HG03103 (cell line): Measurements from ENCODE around the gene LY6G5B.

ENCODE experiments used
- ATAC-seq: cut with Tn5 transposase; IDR thresholded peaks from one replicate; pipeline ENCODE4 v1.9.1; 2021; ENCODE audit warnings: low read depth; ENCODE audit not compliant: unreplicated experiment

LY6G5B gene

DNA sequence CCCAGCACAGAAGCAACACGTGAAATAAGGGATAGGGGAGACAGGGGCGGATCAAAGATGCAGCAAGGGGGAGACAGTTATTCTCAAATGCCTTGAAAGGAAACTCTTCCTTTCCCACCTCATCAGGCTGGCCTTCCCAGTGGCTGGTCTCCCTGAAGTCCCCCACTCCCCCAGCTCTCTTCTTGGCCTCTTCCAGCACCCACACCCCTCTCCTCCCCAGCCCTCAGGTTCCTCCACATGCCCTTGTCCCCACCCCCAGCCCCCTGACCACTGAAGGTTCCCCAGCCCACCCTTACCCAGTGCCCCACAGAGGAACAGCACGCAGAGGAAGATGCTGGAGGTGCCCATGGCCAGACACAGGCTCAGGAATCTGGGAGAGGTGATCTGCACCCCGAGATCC lies 43.7 kb downstream of the LY6G5B start:
- no peak for ATAC-seq

DNA sequence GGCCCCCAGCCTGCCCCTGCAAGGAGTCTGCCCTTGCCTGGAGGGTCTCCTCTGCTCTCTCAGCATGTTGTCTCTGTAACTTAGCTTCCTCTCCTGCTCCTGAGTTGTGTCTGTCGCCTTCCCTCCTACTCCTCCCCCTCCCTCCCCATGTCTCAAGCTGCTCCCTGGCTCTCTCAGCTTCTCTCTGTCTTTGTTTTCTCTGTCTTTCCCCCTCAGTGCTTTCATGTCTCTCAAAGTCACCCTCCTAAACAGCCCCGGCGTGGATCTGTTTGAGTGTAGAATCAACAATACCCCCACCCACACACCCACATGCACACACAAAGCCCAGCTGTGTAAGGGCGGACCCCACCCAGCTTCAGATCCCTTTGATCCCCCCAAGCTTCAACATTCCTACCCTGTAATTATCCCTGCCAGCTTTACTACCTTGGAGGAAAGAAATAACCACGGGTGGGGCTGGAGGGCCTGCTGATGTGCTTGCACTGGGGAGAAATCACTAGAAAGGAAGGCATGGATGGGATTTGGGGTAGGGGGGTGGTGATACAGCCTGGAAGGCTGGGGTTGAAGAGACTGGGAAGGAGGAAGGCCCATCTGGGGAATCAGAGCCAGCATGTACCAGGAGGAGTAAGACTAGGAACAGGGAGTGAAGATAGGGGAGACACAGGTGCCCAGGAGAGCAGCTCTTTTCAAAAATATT lies 44.4 kb downstream of the LY6G5B start:
- no peak for ATAC-seq

DNA sequence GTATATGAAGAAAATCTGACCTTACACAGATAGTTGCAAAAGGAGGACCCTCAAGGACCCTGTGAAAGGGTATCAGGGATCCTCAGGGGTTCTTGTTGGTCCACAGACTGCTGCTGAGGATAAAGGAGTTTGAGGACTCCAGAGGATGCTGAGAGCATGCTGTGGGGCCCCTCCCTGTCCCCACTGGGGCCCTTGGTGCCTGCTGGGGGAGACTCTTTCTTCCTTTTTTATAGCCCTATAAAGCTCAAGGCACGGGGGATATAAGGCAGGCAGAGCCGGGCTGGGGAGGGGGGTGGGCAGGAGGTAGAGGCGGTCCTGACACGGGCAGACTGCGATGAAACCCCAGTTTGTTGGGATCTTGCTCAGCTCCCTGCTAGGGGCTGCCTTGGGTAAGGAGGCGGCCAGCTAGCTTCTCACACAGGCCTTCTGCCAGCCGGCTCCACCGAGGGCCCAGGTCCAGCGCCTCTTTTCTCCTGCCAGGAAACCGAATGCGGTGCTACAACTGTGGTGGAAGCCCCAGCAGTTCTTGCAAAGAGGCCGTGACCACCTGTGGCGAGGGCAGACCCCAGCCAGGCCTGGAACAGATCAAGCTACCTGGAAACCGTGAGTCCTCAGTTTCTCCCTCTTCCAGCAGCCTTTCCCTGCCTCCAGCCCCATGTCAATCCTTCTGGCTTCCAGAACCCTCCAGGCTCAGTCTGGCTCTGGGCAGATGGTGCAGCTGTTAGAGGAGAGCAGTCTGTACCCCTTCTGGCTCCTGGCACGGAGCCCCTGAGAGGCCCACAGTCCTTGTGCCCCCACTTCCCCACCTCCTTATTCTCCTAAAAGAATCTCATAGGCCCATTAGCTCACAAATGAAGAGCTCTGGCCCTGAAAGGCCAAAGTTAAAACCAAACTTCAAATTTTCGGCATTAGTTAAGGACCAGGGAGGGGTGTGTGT lies 45.5 kb downstream of the LY6G5B start, which contains the start of gene LY6G6D:
Gene LY6G6D (plus strand): TSS at position 327 of the 937 bp plus-strand sequence. CDS start 8 bp downstream, at position 335.
- ATAC-seq = no peak

DNA sequence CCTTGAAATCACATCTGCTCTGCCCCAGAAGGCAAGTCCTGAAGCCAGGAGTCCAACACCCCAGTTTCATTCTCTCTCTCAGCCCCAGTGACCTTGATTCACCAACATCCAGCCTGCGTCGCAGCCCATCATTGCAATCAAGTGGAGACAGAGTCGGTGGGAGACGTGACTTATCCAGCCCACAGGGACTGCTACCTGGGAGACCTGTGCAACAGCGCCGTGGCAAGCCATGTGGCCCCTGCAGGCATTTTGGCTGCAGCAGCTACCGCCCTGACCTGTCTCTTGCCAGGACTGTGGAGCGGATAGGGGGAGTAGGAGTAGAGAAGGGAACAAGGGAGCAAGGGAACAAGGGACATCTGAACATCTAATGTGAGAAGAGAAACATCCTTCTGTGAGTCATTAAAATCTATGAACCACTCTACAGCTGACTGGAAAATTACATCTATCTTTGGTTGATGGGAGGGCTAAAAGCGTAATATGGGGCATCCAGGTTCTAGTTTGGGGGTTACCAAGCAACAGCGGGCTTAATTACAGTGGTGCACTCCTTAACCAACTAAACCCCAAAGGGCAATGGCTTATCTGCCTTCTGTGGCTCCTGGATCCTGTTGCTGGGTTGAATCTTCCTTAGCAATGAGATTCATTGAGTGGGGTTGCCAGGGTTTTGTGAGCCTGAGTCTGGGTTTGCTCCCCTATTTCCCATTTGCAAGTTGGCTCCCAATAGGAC lies 47.9 kb downstream of the LY6G5B start:
- no peak for ATAC-seq

DNA sequence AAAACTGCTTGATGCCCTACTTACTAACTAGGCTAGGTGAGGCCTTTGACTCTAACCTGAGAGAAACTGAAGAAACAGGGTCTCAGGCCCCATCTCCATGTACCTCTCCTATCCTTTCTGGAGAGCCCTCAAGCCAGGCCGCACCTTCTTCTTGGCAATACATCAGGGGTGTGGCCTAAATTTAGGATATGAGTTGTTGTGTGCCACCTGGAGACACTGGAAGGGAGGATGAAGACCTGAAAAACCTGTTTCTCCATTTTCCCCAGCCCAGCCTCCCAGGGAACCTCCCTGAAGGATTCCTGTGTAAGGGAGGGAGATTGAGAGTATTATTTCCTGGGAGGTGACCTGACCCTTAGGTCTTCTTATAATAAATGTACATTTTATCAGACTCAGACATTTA lies 48.5 kb downstream of the LY6G5B start:
- ATAC-seq = no peak

DNA sequence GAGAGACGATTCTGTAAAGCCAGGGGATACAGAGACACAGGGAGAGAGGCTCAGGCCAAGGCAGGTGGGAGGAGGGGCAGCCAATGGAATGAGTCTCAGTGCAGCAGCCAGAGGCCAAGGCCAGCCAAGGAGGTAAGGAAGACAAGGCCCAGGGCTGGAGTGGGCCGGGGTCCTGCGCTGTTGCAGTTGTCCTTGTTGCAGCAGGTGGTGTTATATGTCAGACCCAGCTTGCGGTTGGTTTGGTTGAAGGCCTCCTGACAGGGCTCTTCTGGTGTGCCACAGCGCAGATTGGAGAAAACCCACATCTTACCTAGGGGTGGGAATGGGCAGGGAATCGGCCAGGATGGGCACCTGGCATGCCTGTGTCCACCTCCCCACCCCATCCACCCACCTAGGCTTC lies 49.2 kb downstream of the LY6G5B start:
- no peak for ATAC-seq

DNA sequence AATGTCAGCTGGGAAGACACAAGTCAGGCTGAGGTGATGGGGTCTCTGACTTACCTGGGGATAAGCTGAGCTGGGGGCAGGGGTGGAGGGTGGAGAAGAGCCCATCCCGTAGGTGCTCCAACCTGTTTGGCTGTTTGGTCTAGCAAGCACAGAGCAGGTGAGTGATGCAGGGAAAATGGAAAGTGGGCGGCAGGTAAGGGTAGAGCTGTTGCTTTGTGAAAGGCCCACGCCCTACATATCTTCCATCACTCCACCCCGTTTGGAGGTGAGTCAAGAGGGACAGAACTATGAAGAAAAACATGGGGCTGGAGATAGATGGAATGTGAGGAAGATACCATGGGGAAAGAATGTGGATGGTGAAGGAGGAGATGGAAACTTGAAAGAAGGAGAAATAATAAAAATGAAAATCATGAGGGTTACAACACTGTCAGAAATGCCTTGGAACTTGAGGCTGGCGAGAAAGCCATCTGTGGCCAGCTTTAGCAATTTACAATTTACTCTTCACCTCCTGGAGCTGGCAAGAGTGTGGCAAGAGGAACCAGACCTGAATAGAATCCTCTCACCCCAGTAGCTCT lies 50.5 kb downstream of the LY6G5B start:
- ATAC-seq = no peak

DNA sequence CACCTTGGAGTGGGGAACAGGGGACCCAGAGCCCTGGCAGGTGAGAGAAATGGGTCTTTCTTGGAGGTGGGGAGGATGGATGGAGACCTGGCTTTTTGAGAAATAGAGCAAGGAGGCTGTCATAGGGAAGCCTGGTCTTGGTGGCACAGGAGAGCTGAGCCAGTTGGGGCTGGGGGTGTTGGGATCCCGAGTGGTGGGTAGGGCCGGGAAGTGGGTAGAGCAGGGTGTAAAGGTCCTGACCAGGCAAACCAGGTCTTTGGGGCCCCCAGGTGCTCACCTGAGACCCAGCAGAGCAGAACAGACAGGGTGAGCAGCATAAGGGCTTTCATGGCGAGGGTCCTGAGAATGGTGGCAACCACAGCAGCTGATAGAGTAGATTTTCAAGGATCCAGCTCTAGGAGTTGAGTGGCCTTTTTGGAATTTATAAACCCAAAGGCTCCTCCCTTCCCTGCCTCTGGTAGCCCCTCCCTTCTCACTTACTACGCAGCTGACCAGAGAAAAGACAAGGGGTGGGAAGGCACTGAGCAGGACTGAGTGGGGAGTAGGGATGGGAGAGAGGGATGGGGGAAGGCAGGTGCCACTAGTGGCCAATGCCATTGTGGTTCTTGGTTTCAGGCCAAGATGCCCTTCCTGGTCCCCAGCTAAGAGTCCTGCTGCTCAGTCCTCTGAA lies 51.7 kb downstream of the LY6G5B start, which contains the start of gene LY6G6C:
Gene LY6G6C (minus strand): TSS at position 396 of the 670 bp plus-strand sequence. CDS start 67 bp downstream, at position 329.
- no peak for ATAC-seq

DNA sequence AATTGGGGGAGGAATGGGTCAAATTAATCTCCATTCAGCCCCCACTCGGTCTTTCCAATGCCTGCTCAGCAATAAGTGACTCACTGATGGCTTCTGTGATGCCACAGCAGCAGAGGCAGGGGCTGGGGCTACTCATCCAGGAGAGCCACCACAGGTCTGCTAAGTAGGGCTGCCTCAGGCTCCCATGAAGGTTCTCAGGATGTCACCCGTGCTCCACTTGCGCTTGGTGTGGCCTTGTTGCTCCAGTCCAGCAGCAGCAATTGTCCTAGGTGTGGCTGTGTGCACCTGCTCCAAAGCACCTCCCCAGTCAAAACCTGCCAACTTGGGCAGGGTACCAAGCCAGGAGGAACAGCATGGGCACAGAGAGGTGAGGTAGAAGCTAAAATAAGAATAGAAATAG lies 52.4 kb downstream of the LY6G5B start:
- ATAC-seq = no peak
